AG09309 (cell line): ENCODE measurements around the gene DNAH2.

Experiments
- DNase-seq: peaks from one replicate; pipeline ENCODE4 v3.0.0-alpha.2; 2010; ENCODE audit warnings: low read depth
- H3K4me3 ChIP-seq: 2 replicates; pipeline ENCODE4 v1.5.1; 2011; ENCODE audit warnings: mild to moderate bottlenecking, low read depth, low read length, moderate library complexity; ENCODE audit not compliant: control insufficient read depth
- TF ChIP-seq, protein P1 (sequence below): IDR thresholded peaks from 2 replicates; pipeline ENCODE4 v1.5.1; 2011; ENCODE audit warnings: mild to moderate bottlenecking, low read depth, low read length, inconsistent platforms; ENCODE audit not compliant: insufficient read depth, control insufficient read depth; ENCODE audit errors: missing control alignments

The DNAH2 gene

DNA sequence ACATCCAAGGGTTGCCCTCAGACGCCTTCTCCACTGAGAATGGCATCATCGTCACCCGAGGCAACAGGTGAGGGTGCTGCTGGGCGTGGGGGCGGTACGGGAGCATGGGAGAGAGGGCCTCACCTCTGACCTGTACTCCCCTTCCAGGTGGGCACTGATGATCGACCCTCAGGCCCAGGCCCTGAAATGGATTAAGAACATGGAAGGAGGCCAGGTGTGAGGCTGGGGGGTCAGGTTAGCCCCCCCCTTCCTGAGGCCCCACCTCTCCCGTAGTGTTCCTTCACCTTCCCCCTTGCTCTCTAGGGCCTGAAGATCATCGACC lies 100.1 kb downstream of the DNAH2 start:
- DNase-seq, result no peak
- no peak overlapping the region for H3K4me3 ChIP-seq
- TF ChIP-seq, protein P1, sequence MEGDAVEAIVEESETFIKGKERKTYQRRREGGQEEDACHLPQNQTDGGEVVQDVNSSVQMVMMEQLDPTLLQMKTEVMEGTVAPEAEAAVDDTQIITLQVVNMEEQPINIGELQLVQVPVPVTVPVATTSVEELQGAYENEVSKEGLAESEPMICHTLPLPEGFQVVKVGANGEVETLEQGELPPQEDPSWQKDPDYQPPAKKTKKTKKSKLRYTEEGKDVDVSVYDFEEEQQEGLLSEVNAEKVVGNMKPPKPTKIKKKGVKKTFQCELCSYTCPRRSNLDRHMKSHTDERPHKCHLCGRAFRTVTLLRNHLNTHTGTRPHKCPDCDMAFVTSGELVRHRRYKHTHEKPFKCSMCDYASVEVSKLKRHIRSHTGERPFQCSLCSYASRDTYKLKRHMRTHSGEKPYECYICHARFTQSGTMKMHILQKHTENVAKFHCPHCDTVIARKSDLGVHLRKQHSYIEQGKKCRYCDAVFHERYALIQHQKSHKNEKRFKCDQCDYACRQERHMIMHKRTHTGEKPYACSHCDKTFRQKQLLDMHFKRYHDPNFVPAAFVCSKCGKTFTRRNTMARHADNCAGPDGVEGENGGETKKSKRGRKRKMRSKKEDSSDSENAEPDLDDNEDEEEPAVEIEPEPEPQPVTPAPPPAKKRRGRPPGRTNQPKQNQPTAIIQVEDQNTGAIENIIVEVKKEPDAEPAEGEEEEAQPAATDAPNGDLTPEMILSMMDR, result no peak

DNA sequence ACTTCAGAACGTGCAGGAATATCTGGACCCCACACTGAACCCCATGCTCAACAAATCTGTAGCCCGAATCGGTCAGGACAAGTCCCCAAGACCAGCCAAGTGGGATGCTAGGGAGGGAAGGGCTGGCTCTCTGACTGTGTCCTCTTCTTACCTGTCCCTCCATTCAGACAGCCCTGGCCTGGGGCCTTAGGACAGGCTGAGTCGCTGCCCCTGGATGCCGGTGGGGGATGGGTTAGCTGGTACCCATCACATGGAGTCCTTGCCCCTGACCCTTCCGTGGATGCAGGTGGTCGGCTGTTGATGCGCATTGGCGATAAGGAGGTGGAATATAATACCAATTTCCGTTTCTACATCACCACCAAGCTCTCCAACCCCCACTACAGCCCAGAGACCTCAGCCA lies 100.5 kb downstream of the DNAH2 start:
- TF ChIP-seq, protein P1, result no peak
- H3K4me3 ChIP-seq, result no peak overlapping the region
- DNase-seq, result no peak

DNA sequence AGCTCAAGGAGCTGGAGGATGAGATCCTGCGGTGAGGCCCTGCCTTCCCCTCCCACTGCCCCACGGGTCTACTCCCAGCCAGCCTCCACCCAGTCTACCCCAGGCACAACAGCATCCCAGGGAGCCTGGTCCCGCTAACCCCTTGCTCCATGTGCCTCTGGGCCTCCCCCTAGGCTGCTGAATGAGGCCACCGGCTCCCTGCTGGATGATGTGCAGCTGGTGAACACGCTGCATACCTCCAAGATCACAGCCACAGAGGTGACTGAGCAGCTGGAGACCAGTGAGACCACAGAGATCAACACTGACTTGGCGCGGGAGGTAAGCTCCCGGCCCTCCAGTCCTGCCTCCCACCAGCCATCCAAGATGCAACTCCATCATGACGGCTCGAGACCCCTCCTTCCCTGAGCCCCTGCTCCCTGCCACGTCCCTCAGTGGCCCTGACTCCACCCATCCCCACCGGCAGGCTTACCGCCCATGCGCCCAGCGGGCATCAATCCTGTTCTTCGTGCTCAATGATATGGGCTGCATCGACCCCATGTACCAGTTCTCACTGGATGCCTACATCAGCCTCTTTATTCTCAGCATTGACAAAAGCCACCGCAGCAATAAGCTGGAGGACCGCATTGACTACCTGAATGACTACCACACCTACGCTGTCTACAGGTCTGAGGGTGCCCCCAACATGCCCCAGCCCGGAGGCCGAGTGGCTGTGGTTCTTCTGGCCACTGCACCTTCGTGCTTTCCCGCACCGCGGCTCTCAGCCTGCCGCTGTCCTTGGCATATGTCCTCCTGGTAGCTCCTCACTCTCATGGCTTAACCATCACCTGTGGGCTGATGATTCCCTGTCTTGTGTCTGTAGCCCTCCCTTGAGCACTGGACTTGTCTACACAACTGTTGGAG lies 101.5 kb downstream of the DNAH2 start:
- no peak for DNase-seq
- TF ChIP-seq, protein P1, result no peak
- no peak overlapping the region for H3K4me3 ChIP-seq

DNA sequence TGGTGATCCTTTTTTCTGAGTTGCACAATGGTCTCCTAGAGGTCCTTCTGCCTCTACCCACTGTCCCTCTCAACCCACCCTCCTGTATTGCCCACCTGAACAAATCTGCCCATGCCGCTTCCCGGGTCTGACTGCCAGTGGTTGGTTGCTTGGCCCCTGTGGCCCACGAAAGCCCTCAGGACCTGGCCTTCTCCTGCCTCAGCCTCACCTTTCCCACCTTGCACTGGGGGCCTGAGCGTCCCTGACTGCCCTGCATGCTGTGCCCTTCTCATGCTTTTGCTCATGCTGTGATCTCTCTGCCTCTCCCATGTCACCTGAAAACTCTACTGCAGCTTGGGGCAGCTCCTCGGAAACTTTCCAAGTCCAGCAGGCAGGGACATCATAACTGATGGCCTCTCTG lies 102.7 kb downstream of the DNAH2 start:
- TF ChIP-seq, protein P1, result no peak

DNA sequence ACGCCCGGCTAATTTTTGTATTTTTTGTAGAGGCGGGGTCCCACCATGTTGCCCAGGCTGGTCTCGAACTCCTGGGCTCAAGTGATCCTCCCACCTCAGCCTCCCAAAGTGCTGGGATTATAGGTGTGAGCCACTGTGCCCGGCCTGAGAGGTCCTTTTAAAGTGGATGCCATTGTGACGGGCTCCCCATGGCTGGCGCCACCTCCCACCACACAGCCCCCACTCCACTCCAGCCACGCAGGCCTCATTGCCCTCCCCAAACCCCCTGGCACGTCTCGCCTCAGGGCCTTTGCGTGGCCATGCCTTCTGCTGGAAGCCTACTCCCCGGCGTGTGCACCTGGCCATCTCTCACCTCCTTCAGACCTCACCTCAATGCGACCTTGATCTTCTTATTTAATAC lies 104.6 kb downstream of the DNAH2 start:
- TF ChIP-seq, protein P1, result no peak
- H3K4me3 ChIP-seq, result no peak overlapping the region
- DNase-seq, result no peak

More for the DNA sequence above, 102.7 kb downstream of the DNAH2 start:
- DNase-seq, result no peak
- no peak overlapping the region for H3K4me3 ChIP-seq

DNA sequence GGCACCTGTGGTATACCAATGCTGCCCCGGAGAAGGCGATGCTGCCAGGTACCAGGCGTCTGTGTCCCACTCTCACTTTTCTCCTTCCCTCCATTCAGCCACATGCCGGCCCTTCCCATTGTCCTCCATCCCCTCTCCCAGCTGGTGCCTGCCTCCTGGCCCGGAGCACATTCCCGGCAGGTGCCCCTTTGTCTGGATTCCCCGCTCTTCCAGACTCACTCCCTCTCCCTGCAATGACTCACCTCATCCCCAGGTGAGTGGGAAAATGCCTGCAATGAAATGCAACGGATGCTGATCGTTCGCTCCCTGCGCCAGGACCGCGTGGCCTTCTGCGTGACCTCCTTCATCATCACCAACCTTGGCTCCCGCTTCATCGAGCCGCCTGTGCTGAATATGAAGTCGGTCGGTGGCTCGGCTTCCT lies 106.0 kb downstream of the DNAH2 start:
- H3K4me3 ChIP-seq, result no peak overlapping the region
- no peak for DNase-seq
- TF ChIP-seq, protein P1, result no peak
